ENCODE measurements around the gene IRAK1BP1. TPM values are rescaled to one million over a fixed set of nuclear protein-coding genes. Genes with fewer than 3 reads are reported as not detected.

Gene IRAK1BP1
- total and polyA plus RNA-seq, 9 of the 15 experiments (the other 6 are each of a cell fraction or from before 2014, with no cell fraction given) = 1.8 to 3.7 (median 2.1) TPM

GRCh38 chr6:78863576-78863975, 3.8 kb upstream of the IRAK1BP1 start:
- in situ Hi-C loops (cut with MboI) (no loop called here), intact Hi-C loops (cut with micrococcal nuclease) (no loop called here)
- no peak overlapping the region for H3K9ac ChIP-seq (ENCODE audit: insufficient read depth in 1 of 2, low read depth in 2 of 2, low read length in 2 of 2)
- no peak overlapping the region for H2AFZ ChIP-seq (ENCODE audit: low read depth, low read length)
- H3K9me1 ChIP-seq (ENCODE audit: control insufficient read depth, insufficient read depth, low read length) = no peaks in the 10 kb centered on the region
- no peak for ATAC-seq
- WGBS (ENCODE audit: insufficient coverage, low coverage, missing lambda C conversion rate) = 17% methylated on average over 2 of the region's 2 CpGs
- H3K79me2 ChIP-seq (ENCODE audit: control insufficient read depth, insufficient read depth, low read length) = peaks cover 14% of the 10 kb centered on the region
- no peak overlapping the region for H3K4me3 ChIP-seq
- no peaks in the 10 kb centered on the region for H3K36me3 ChIP-seq (ENCODE audit: control insufficient read depth, insufficient read depth, low read length)
- CTCF ChIA-PET (ENCODE audit: low intra/inter-chr PET ratio) = no interaction called here
- POLR2A ChIA-PET = no interaction called here
- FAIRE-seq = no peak
- H3K27me3 ChIP-seq (ENCODE audit: control insufficient read depth in 2 of 2, insufficient read depth in 2 of 2, low read length in 2 of 2) = no peaks in the 10 kb centered on the region
- peaks cover 0 to 7% of the 10 kb centered on the region in 2 experiments; a peak in 1 of 5 replicates for H3K4me1 ChIP-seq (replicated peaks in 1 of 2; ENCODE audit: control insufficient read depth in 2 of 2, insufficient read depth in 2 of 2, low read length in 2 of 2)
- no peaks in the 10 kb centered on the region for H4K20me1 ChIP-seq (replicated peaks; ENCODE audit: control insufficient read depth, insufficient read depth, low read length)
- DNase-seq (ENCODE audit: extremely low read depth in 1 of 4, low spot score in 3 of 4) = no peak
- BruUV-seq (replicated peaks) = no TSS peak
- no peaks in the 10 kb centered on the region for H3K9me3 ChIP-seq (replicated peaks; ENCODE audit: control insufficient read depth, insufficient read depth, low read depth, low read length)
- no peak overlapping the region for H3K4me2 ChIP-seq (ENCODE audit: insufficient read depth, low read length)
- H3K27ac ChIP-seq (ENCODE audit: extremely low read depth, low read depth, low read length) = no peak overlapping the region
- TF ChIP-seq ZSCAN29 (IDR thresholded peaks at IDR 0.05) (no peak), DDX20 (tag; IDR thresholded peaks at IDR 0.05; ENCODE audit: low read depth) (no peak), SIRT6 (IDR thresholded peaks at IDR 0.05; ENCODE audit: low read depth, low read length) (no peak), ZNF699 (CRISPR knock-in tag; IDR thresholded peaks at IDR 0.05; ENCODE audit: insufficient replicate concordance) (no peak), CLOCK (CRISPR knock-in tag; IDR thresholded peaks at IDR 0.05; ENCODE audit: borderline replicate concordance) (no peak), CAMTA2 (CRISPR knock-in tag; conservative IDR thresholded peaks at IDR 0.05) (no peak), MTA2 (IDR thresholded peaks at IDR 0.05; ENCODE audit: low read depth) (no peak), ZBTB33 (CRISPR knock-in tag; IDR thresholded peaks at IDR 0.05) (no peak), SMARCB1 (IDR thresholded peaks at IDR 0.05; ENCODE audit: insufficient read length, low read depth) (no peak), RFX7 (CRISPR knock-in tag; IDR thresholded peaks at IDR 0.05) (no peak), ZBTB49 (CRISPR knock-in tag; IDR thresholded peaks at IDR 0.05; ENCODE audit: borderline replicate concordance) (no peak), HMG20B (CRISPR knock-in tag; IDR thresholded peaks at IDR 0.05) (no peak), STAT6 (CRISPR knock-in tag; IDR thresholded peaks at IDR 0.05) (no peak)

Data from K562 (cell line).